ENCODE results near the gene CKM.

DNA sequence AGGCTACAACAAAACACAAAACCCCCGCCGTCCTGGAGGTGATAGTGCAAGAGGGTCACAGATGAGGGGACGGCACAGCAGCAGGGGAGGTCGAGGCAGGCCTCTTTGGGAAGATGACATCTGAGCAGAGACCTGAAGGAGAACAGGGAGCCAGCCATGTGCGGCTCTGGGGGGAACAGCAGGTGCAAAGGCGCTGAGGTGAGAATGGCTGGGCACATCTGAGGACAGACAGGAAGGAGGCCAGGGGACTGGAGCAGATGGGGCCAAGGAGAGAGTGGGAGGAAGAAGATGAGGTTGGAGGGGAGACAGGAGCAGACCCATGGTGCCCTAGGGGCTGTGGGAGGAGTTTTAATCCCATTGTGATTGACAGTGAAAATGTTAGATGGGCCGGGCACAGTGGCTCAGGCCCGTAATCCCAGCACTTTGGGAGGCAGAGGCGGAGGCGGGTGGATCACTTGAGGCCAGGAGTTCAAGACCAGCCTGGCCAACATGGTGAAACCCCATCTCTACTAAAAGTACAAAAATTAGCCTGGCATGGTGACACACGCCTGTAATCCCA lies 1.8 kb upstream of the CKM start:
- TF ChIP-seq, protein P1, sequence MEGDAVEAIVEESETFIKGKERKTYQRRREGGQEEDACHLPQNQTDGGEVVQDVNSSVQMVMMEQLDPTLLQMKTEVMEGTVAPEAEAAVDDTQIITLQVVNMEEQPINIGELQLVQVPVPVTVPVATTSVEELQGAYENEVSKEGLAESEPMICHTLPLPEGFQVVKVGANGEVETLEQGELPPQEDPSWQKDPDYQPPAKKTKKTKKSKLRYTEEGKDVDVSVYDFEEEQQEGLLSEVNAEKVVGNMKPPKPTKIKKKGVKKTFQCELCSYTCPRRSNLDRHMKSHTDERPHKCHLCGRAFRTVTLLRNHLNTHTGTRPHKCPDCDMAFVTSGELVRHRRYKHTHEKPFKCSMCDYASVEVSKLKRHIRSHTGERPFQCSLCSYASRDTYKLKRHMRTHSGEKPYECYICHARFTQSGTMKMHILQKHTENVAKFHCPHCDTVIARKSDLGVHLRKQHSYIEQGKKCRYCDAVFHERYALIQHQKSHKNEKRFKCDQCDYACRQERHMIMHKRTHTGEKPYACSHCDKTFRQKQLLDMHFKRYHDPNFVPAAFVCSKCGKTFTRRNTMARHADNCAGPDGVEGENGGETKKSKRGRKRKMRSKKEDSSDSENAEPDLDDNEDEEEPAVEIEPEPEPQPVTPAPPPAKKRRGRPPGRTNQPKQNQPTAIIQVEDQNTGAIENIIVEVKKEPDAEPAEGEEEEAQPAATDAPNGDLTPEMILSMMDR (IDR thresholded peaks at IDR 0.05 in 4 of 5, conservative IDR thresholded peaks at IDR 0.05 in 1 of 5), result no peak
- TF ChIP-seq POLR2A (IDR thresholded peaks at IDR 0.05), result no peak
